Erythroblast (primary cell): ENCODE results near the gene INTS15.

ENCODE experiments used
- GATA1 ChIP-seq: IDR thresholded peaks from 2 replicates; pipeline ENCODE4 v1.6.1; 2011; ENCODE audit warnings: low read depth, mild to moderate bottlenecking, control low read depth, low read length, moderate library complexity
- POLR2A ChIP-seq: IDR thresholded peaks from 2 replicates; pipeline ENCODE4 v1.6.1; 2011; ENCODE audit warnings: mild to moderate bottlenecking, low read length

DNA sequence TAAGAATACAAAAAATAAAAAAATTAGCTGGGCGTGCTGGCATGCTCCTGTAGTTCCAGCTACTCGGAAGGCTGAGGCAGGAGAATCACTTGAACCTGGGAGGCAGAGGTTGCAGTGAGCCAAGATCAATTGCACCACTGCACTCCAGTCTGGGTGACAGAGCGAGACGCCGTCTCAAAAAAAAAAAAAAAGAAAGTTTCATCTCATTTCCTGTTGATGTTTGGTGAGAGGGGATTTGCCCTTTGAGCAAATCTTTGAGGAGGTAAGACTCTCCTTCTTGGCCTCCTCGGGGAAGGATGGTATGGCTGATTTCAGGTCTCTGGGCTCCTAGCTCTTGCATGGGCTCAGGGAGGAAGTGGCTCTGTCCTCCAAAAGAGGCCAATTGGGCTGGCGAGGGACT lies 35.0 kb upstream of the INTS15 start:
- TF ChIP-seq POLR2A (no peak), GATA1 (no peak)
